ENCODE measurements around the gene KCNQ1.

The KCNQ1 gene

GRCh38 chr11:2737866-2738265 lies 293.1 kb downstream of the KCNQ1 start:
- DNase-seq (ENCODE audit: low read depth) = no peak

DNA sequence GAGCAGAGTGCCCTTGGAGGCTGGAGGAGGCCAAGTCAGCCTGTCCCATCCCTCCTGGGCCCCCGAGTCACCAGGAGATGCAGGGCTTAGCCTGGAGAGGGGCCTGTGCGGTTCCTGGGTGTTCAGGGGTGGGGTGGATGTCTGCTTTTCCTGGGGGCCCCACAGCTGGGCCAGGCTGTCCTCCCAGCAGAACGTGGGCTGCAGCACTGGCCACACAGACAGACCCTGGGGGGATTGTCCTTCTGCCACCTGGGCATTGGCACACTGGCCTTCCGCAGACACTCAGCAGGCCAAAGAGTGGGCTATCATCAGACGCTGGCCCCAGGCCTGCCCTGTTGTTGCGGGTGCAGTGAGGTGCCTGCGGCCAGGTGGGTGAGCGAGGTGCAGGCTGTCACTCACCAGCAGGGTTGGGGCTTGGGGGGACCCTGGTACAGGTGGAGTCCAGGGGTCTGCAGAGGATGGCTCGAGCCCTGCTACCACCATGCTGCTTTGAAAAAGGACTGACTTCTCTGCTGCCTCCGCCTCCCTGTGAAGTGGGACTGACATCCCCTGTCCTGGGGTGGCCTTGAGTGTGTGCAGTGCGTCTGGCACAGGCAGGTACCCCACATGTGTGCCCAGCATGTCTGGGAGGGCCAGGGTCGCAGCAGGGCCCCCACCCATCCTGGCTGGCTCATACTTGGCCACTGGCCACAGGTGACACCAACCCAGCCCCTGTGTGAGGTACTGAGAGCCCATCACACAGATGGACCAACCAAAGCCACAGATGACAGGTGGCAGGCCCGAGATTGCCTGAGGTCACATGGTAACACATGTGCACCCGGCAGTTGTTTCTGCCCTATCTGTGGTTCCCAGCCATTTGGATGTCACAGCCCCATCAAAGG lies 294.0 kb downstream of the KCNQ1 start:
- DNase-seq (ENCODE audit: low read depth) = no peak

GRCh38 chr11:2739531-2740274 lies 294.9 kb downstream of the KCNQ1 start:
- no peak for DNase-seq (ENCODE audit: low read depth)

GRCh38 chr11:2740275-2740940 lies 295.6 kb downstream of the KCNQ1 start:
- no peak for DNase-seq (ENCODE audit: low read depth)

GRCh38 chr11:2741006-2741376 lies 296.2 kb downstream of the KCNQ1 start:
- DNase-seq (ENCODE audit: low read depth) = no peak

- DNase-seq (ENCODE audit: low read depth) = no peak
Observed at GRCh38 chr11:2741377-2742131, 296.7 kb downstream of the KCNQ1 start.

DNA sequence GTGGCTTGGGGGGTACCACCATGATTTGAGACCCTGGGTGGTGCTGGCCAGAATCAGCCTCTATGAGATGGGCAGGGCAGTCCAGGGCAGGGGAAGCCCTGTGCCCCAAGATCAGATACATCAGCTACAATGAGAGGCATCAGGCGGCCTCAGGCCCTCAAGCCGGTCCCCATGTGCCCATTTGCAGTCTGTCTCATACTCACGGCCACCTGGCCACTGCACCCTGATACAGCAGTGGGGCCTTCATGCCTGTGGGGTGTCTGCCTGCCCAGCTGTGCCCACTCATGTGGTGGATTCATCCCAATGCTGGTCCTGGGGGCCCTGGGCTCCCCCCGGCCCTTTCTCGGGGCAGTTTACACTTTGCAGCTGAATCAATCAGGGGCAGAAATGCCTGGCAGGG lies 297.4 kb downstream of the KCNQ1 start:
- no peak for DNase-seq (ENCODE audit: low read depth)

- DNase-seq (ENCODE audit: low read depth) = no peak
Observed at GRCh38 chr11:2742611-2743426, 298.0 kb downstream of the KCNQ1 start.

DNA sequence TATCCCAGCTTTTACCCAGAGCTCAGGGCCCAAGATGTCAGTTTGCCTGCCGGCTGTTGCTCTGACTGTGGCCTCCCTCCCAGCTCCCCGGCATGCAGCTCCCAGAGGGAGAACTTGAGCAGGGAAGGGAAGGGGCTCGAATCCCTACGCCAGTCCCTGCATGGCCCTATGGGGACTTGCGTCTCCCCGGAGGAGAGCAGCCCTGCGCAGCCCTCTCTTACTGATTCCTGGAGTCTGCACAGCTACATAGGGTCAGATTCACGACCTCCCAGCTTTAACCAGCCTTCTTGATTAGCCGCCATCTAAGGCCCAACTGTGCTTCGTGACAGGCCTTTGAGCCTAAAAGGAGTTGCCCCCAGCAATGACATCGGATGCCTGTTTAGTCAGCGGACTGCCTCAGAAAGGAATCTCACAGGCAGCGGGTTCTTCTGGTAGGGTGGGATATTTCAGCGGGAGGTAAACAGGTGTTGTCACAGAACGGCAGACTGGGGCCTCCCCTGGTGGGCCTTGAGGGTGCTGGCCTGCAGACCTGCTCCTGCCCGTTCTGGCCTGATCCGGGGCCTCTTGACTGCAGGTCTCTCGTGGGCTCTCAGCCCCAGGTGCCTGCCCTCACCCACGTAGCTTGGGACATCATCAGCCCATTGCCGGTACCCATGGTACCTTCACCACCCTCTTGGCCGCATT lies 298.8 kb downstream of the KCNQ1 start:
- DNase-seq (ENCODE audit: low read depth) = no peak

DNA sequence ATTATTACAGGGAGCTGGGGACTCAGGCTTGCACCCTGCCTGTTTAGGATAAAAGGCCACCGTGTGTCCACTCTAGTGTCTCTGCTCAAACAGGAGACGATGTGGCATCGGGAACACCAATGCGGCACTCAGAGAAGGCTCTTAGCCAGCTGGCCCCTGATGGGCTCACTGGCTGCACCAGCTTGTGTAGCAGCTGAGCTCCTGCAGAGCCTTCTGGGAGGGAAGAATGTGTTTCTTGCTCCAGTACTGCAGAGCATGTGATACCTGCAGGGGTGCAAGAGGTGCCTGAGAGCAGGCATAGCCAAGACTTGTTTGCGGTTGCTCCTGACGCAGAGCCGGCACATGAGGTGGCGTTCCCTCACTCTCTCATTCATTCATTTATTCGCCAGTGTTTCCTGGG lies 299.4 kb downstream of the KCNQ1 start:
- no peak for DNase-seq (ENCODE audit: low read depth)

- no peak for DNase-seq (ENCODE audit: low read depth)
Observed at GRCh38 chr11:2745511-2745910, 300.7 kb downstream of the KCNQ1 start.

- no peak for DNase-seq (ENCODE audit: low read depth)
Observed at GRCh38 chr11:2746401-2747247, 301.8 kb downstream of the KCNQ1 start.

GRCh38 chr11:2747248-2748027 lies 302.6 kb downstream of the KCNQ1 start:
- no peak for DNase-seq (ENCODE audit: low read depth)

DNA sequence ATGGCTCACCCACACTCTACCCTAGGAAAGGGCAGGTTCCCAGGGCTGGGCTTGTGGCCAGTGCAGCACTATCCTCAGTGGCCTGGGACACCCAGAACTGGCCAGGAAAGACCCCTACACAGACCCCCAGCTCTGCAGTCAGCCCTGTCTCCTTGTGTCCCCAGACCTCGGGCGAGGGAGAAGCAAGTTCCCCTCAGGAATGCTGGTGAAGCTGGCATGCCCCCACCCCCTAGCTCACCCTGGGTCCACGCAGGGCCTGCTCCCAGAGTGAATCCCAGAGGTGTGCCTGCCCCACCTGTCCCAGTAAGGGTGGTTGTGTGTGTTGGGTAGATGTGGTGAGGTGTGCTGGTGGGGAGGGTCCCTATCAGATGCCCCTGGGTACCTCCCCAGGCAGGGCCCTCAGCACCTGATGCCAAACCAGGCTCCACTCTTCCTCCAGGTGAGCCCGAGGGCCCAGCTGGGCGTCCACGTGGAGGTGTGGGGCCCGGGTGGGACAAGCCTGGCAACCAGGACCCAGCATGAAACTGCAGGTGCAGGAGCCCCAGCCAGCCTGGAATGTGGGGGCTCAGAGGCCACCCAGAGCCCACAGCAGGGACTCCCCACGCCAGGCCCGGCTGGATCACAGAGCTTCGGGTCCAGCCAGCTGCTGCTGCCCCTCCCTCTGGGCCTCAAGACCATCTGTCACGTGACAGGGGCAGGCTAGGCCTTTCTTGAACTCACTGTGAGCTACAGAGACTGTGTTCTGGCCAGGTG lies 303.4 kb downstream of the KCNQ1 start:
- DNase-seq (ENCODE audit: low read depth) = no peak

GRCh38 chr11:2748814-2749554 lies 304.2 kb downstream of the KCNQ1 start:
- DNase-seq (ENCODE audit: low read depth) = no peak

DNA sequence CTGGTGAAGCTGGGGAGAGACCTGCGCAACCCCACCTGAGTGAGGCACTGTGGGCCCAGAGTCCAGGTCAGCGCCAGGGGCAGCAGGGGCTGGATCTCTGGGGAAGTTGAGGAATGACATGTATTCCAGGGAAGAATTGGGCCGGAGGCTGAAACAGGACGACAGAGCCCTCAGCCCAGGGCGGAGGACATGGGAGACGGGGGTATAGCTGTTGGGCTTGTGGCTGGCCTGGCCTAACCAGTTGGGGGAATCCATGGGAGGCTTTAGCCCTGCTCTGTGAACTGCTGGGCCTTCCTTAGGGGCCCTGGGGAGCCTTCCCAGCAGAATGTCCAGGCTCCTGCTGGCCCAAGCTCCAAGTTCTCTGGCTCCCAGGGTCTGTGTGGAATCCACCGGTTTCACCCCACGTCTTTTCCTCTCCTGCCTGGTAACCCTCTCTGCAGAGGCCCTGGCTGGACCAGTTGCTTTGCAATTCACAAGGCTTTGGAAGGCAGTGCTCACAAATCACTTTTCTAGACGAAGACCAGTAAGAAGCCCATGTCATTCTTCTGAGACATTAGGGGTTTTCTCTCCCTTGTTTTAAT lies 305.4 kb downstream of the KCNQ1 start:
- DNase-seq (ENCODE audit: low read depth) = no peak

All from T-helper 22 cell (primary cell).